ENCODE results near the gene COL2A1.

GRCh38 chr12:48004053-48004941 lies at the start of gene COL2A1:
- TF ChIP-seq CTCF (IDR thresholded peaks at IDR 0.05; ENCODE audit: low read length) (no peak), EZH2 (IDR thresholded peaks at IDR 0.05; ENCODE audit: borderline replicate concordance, low read length) (no peak)
